HG02973 (cell line): Measurements from ENCODE around the gene AXIN1.

Source experiments
- ATAC-seq: cut with Tn5 transposase; IDR thresholded peaks from one replicate; pipeline ENCODE4 v1.9.1; 2021; ENCODE audit warnings: moderate library complexity; ENCODE audit not compliant: unreplicated experiment

Gene AXIN1

GRCh38 chr16:307691-308312, 44.7 kb downstream of the AXIN1 start:
- no peak for ATAC-seq

- ATAC-seq: no peak
These were observed 45.6 kb downstream of the AXIN1 start for GRCh38 chr16:306911-307370.

- ATAC-seq: no peak
These were observed 46.5 kb downstream of the AXIN1 start for GRCh38 chr16:305916-306626.

- ATAC-seq: no peak
These were observed 48.6 kb downstream of the AXIN1 start for GRCh38 chr16:303760-304505.

- ATAC-seq: no peak
These were observed 50.6 kb downstream of the AXIN1 start for GRCh38 chr16:301950-302349.

- no peak for ATAC-seq
These were observed 51.3 kb downstream of the AXIN1 start for GRCh38 chr16:301235-301634.

- no peak for ATAC-seq
These were observed 54.7 kb downstream of the AXIN1 start for GRCh38 chr16:297832-298231.

- no peak for ATAC-seq
These were observed 55.6 kb downstream of the AXIN1 start for GRCh38 chr16:296806-297510.

- ATAC-seq: no peak
These were observed 56.2 kb downstream of the AXIN1 start for GRCh38 chr16:296276-296675.

- no peak for ATAC-seq
These were observed 59.3 kb downstream of the AXIN1 start for GRCh38 chr16:293043-293775.

- ATAC-seq: no peak
These were observed 61.0 kb downstream of the AXIN1 start for GRCh38 chr16:291539-291938.

GRCh38 chr16:290681-291405, 61.7 kb downstream of the AXIN1 start:
- no peak for ATAC-seq

GRCh38 chr16:290015-290680, 62.4 kb downstream of the AXIN1 start:
- no peak for ATAC-seq

- ATAC-seq: no peak
These were observed 63.0 kb downstream of the AXIN1 start for GRCh38 chr16:289395-289997.

- ATAC-seq: no peak
These were observed 64.3 kb downstream of the AXIN1 start for GRCh38 chr16:287981-288920.

GRCh38 chr16:287298-287811, 65.2 kb downstream of the AXIN1 start:
- ATAC-seq: no peak

GRCh38 chr16:286491-287297, 65.8 kb downstream of the AXIN1 start:
- ATAC-seq: no peak
